Central memory CD8-positive, alpha-beta T cell (primary cell): ENCODE measurements around the gene MYO1D.

Experiments
- ATAC-seq: fragments of 150-1000 bp; cut with Tn5 transposase; replicated peaks from 2 replicates; pipeline ENCODE4 v1.10.0; 2022; ENCODE audit warnings: mild to moderate bottlenecking, moderate FRiP score, moderate number of reproducible peaks; ENCODE audit not compliant: poor library complexity, severe bottlenecking; ENCODE audit errors: extremely low read depth
- DNase-seq, 2 donors: peaks; one replicate each; pipeline ENCODE4 v3.0.0; 2021; ENCODE audit warnings: low spot score in 2 of 2
- H3K27ac Mint-ChIP-seq: one replicate; pipeline ENCODE4 v1.8.0; 2022; ENCODE audit warnings: low read depth, mild to moderate bottlenecking, moderate library complexity, mixed read lengths
- H3K27me3 Mint-ChIP-seq: one replicate; pipeline ENCODE4 v1.8.0; 2022; ENCODE audit warnings: mixed read lengths
- H3K36me3 Mint-ChIP-seq: one replicate; pipeline ENCODE4 v1.8.0; 2022; ENCODE audit warnings: mild to moderate bottlenecking, moderate library complexity, mixed read lengths; ENCODE audit not compliant: insufficient read depth
- H3K4me1 Mint-ChIP-seq: one replicate; pipeline ENCODE4 v1.8.0; 2022; ENCODE audit warnings: mixed read lengths
- H3K4me3 Mint-ChIP-seq: one replicate; pipeline ENCODE4 v1.8.0; 2022; ENCODE audit warnings: mild to moderate bottlenecking, moderate library complexity, mixed read lengths
- H3K9me3 Mint-ChIP-seq: one replicate; pipeline ENCODE4 v1.8.0; 2022; ENCODE audit warnings: mixed read lengths

Gene MYO1D

DNA sequence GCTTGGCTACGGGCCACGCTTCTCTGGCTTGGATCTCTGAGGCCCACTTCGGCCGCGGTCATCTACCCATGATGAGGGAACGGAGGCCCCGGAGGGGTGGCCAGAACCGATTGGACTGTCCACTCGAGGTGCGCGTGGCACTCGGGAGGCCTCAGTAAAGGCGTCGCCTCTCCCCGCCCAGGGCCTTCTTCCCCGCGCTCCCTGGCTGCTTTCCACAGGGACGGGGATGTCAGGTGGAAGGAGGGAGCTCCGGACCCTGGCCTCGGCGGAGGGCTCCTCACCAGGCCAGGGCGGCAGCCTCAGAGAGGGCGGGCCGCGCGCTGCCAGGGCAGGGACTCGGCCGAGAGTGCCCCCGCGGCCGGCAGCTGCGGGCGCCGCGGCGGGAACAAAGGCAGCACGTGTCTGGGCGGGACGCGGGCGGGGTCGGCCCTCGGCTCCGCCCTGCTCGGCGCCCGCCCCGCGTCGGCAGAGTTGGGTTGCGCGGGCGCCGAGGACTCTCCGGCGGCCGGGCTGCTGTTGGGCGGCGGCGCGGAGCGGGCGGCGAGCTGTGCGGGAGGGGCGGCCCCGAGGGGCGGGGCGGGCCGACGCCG lies 390.7 kb downstream of the MYO1D start:
- peaks cover 33% of the 10 kb centered on the region for H3K36me3 Mint-ChIP-seq
- peaks cover 43% of the 10 kb centered on the region for H3K4me1 Mint-ChIP-seq
- peak; percentile 48 to 51 for DNase-seq
- peak overlapping the region; percentile 65 for H3K27ac Mint-ChIP-seq
- no peaks in the 10 kb centered on the region for H3K27me3 Mint-ChIP-seq
- peak; percentile 81 for ATAC-seq
- H3K9me3 Mint-ChIP-seq: no peaks in the 10 kb centered on the region
- peak overlapping the region; percentile 79 for H3K4me3 Mint-ChIP-seq

DNA sequence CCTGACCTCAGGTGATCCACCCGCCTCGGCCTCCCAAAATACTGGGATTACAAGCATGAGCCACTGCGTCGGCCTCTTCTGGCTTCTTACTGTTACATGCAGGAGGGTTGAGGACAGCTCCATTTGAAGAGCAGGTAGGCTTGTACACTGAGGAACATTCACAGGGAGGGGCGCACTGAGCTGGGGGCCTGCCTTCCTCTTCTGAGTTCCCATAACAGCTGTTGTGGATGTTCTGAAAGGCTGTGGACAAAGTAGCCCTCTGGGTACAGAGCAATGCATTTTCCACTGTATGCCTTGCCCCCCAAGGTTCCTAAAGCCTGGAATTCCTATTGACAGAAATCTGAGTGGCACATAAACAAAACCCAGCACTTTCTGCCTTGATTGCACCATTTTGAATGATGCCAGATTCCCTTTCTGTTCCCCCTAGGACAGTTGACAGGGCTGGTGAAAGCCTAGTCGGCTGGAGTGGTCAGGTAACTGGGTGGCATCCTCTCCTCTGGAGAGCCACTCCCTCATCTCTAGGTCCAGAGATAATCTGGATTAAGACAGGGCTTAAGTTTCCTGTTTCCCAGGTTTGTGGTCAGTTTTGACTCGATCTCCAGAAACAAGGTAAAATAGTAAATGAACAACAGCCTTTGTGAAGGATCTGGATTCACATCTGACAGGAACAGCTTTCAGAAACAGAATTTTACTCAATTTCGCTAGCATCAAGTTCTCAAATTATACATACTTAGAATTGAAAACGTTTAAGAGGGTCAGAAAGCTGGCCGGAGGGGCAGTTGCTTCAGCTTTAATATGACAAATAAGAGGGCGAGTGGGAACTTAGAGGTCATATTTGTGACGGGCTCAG lies 391.4 kb downstream of the MYO1D start:
- H3K27ac Mint-ChIP-seq: peak overlapping the region; percentile 65
- ATAC-seq (no peak), DNase-seq (no peak)
- H3K27me3 Mint-ChIP-seq: no peaks in the 10 kb centered on the region
- peaks cover 37% of the 10 kb centered on the region for H3K4me1 Mint-ChIP-seq
- H3K36me3 Mint-ChIP-seq: peaks cover 36% of the 10 kb centered on the region
- H3K9me3 Mint-ChIP-seq: no peaks in the 10 kb centered on the region
- H3K4me3 Mint-ChIP-seq: peak overlapping the region; percentile 79

DNA sequence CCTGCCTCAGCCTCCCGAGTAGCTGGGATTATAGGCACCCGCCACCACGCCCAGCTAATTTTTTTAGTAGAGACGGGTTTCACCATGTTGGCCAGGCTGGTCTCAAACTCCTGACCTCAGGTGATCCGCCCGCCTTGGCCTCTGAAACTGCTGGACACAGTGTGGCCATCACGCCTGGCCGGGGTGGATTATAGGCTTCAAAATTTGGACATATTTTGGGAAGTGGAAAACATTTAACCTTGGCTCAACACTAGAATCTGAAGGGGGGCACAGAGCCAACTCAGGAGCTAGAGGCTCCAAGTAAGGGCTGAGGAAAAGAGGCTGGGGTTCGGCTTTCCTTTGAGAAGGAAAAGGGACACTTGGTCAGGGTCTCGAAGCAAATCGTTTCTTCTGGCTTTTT lies 392.3 kb downstream of the MYO1D start:
- no peak for DNase-seq
- no peaks in the 10 kb centered on the region for H3K27me3 Mint-ChIP-seq
- no peaks in the 10 kb centered on the region for H3K9me3 Mint-ChIP-seq
- no peak for ATAC-seq
- peaks cover 43% of the 10 kb centered on the region for H3K36me3 Mint-ChIP-seq
- H3K27ac Mint-ChIP-seq: no peak overlapping the region
- H3K4me1 Mint-ChIP-seq: peaks cover 29% of the 10 kb centered on the region
- no peak overlapping the region for H3K4me3 Mint-ChIP-seq

DNA sequence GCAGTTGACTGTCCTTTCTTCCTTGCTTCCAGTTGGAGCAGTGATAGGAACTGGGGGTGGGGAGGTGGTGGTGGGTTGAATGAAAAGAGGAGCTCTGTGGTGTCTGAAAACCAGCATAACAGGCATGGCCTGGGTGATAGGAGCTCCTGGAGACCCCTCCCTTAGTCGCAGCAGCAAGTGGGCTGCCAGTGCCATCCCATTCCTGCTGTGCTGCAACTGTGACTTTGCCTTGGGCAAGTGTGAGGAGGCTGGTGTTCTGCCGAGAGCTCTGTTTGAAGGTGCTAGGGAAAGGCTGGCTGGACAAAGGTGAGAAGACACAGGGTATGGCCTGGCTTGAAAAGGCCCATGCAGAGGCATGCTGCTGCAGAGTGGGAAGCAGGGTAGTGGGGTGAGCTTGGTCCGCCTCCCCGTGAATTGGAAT lies 392.9 kb downstream of the MYO1D start:
- H3K4me1 Mint-ChIP-seq: peaks cover 23% of the 10 kb centered on the region
- H3K27ac Mint-ChIP-seq: no peak overlapping the region
- H3K36me3 Mint-ChIP-seq: peaks cover 43% of the 10 kb centered on the region
- DNase-seq (no peak), ATAC-seq (no peak)
- H3K4me3 Mint-ChIP-seq: no peak overlapping the region
- no peaks in the 10 kb centered on the region for H3K27me3 Mint-ChIP-seq
- no peaks in the 10 kb centered on the region for H3K9me3 Mint-ChIP-seq

DNA sequence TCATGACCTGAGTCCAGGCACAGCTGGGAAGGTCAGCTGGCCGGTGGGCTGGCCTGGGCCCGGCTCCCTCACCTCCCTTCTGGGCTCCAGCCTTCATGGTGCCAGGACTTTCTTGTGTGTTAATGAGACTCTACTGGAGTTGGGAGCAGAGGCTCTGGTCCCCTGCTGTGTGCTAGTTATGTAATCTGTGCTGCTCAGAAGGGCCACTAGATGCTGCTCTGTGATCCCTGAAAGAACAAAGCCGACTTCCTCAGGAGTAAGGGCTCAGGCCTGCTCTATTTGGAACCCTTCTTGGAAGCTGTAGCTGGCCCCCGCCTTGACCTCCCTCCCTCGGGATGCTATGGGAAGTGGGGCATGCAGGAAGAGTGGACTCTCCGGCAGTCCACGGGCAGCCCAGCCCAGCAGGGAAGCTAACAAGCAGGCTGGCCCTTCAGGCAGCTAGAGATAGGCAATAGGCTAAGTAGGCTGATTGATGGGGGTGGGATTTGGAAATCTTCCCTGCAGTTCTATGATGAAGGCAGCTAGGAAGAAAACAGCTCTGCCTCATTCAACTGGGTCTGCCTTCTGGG lies 393.4 kb downstream of the MYO1D start:
- H3K9me3 Mint-ChIP-seq: no peaks in the 10 kb centered on the region
- H3K27me3 Mint-ChIP-seq: no peaks in the 10 kb centered on the region
- no peak for ATAC-seq
- peak in 1 of 2 donors; percentile 35 for DNase-seq
- H3K4me3 Mint-ChIP-seq: peak overlapping the region; percentile 31
- peaks cover 18% of the 10 kb centered on the region for H3K4me1 Mint-ChIP-seq
- peaks cover 43% of the 10 kb centered on the region for H3K36me3 Mint-ChIP-seq
- H3K27ac Mint-ChIP-seq: peak overlapping the region; percentile 70

DNA sequence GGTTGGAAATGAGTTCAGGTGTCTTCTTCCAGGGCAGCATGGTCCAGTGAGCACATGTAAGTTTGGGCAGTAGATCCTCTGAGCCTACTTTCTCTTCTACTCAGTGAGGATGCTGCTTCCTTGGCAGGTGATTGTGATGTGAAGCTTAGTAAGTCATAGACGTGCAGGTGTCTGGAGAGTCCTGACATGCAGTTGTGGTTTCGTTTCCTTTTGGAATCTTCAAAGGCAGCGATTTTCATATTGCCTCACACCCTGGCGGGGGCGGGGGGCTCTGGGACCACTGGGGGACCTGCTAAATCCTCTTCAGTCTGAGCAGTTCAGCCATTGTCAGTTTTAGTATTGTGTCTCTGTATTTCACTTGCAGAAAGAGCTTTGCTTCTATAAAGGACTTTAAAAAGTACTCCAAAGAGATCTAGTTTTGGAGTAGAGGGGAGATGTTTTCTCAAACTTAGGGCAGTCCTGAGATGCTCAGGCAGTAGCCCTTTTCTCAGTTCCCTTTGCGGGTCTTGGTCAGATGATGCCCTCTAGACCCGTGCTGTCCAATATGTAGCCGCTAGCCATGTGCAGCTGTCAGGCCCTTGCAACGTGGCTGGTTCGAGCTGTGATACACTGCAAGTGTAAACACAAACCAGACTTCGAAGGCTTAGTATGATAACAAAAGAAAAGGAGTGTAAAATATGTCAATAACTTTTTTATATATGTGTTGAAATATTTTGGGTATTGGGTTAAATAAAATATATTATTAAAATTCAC lies 394.2 kb downstream of the MYO1D start:
- Mint-ChIP-seq H3K36me3 (peaks cover 47% of the 10 kb centered on the region), H3K27ac (peak overlapping the region; percentile 77), H3K9me3 (no peaks in the 10 kb centered on the region), H3K27me3 (no peaks in the 10 kb centered on the region), H3K4me3 (no peak overlapping the region), H3K4me1 (peaks cover 10% of the 10 kb centered on the region)
- ATAC-seq (no peak), DNase-seq (no peak)

DNA sequence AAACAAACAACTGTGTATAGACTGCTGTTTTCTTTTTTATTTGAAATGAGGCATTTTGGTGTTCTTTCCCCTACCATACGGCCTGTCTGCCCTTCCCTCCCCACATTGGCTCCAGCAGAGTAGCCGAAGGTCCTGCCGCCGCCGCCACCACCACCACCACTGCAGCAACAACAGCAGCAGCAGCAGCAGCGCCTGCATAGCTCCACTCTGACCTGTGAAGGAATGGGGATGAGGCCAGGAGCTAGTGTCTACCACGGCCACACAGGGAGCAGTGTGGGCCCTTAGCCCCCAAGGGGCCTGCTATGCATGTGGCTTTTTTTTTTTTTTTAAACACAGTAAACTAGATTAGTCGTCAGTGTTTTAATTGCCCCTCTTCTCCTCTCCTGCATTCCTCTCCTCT lies 395.7 kb downstream of the MYO1D start:
- ATAC-seq: no peak
- H3K36me3 Mint-ChIP-seq: peaks cover 57% of the 10 kb centered on the region

DNA sequence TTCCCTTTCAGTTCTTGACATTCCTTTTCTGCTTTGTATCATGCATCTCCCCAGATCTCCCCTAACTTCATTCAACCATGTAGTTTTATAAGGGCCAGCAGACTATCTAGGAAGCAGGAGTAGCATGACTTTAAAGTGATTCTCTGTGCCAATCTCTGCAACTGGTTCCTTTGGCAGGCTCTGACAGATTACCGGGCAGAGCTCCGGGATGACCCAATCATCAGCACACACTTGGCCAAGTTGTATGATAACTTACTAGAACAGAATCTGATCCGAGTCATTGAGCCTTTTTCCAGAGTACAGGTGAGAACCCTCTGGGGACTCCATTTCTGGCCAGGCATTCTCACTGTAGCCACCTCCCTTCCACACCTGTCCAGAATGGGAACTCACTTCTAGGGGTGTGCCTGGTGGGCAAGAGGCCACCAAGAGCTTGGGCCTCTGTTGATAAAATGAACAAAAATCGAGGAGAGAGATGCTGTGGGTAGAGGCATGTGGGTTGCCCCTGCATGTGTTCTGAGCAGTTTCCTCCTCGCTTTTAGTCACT lies 397.8 kb downstream of the MYO1D start:
- Mint-ChIP-seq H3K9me3 (no peaks in the 10 kb centered on the region), H3K4me3 (no peak overlapping the region), H3K36me3 (peaks cover 74% of the 10 kb centered on the region), H3K4me1 (peaks cover 3% of the 10 kb centered on the region), H3K27ac (no peak overlapping the region), H3K27me3 (no peaks in the 10 kb centered on the region)
- DNase-seq (no peak), ATAC-seq (no peak)

More for the DNA sequence above, 395.7 kb downstream of the MYO1D start:
- Mint-ChIP-seq H3K27me3 (no peaks in the 10 kb centered on the region), H3K9me3 (no peaks in the 10 kb centered on the region), H3K27ac (peak overlapping the region; percentile 77), H3K4me3 (no peak overlapping the region), H3K4me1 (peaks cover 6% of the 10 kb centered on the region)
- DNase-seq: no peak

DNA sequence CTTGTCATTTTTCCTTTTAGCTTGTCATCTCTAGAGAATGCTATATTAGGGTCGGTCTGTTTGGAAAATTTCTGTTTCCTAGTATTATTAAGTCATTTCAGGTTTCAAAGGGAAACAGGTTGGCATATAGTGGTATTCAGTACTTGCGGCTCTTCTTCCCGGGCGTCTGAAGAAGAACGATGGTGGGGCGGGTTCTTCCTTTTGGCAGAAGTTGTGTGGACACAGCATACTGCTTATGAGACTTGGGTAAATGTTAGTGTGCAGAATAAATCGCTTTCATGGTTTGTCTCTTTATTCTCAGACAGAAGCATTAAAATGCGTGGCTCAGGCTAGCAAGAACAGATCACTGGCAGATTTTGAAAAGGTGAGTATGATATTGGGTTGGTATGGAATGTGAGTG lies 399.7 kb downstream of the MYO1D start:
- Mint-ChIP-seq H3K4me1 (no peaks in the 10 kb centered on the region), H3K27ac (no peak overlapping the region), H3K9me3 (no peaks in the 10 kb centered on the region), H3K27me3 (no peaks in the 10 kb centered on the region), H3K4me3 (no peak overlapping the region), H3K36me3 (peaks cover 77% of the 10 kb centered on the region)
- DNase-seq (no peak), ATAC-seq (no peak)

DNA sequence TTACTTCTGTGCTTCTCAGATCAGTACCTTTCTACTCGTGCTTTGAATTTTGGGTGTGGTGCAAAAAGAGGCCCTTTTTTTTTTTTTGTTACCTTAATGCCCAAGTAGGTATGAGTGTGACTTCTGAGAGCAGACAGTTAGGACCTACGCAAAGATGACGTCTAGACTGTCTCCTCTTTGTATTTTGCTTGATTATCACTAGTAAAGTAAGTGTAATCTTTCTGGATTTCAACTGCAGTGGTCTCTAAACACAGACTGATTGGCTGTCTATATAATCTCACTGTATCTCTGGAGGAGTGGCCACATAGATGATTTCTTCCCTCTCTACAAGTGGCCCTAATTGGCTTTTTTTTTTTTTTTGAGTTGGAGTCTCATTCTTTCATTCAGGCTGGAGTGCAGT lies 401.7 kb downstream of the MYO1D start:
- no peak for ATAC-seq
- Mint-ChIP-seq H3K36me3 (peaks cover 79% of the 10 kb centered on the region), H3K27ac (no peak overlapping the region), H3K4me3 (no peak overlapping the region), H3K9me3 (no peaks in the 10 kb centered on the region), H3K4me1 (no peaks in the 10 kb centered on the region), H3K27me3 (no peaks in the 10 kb centered on the region)
- DNase-seq: no peak

DNA sequence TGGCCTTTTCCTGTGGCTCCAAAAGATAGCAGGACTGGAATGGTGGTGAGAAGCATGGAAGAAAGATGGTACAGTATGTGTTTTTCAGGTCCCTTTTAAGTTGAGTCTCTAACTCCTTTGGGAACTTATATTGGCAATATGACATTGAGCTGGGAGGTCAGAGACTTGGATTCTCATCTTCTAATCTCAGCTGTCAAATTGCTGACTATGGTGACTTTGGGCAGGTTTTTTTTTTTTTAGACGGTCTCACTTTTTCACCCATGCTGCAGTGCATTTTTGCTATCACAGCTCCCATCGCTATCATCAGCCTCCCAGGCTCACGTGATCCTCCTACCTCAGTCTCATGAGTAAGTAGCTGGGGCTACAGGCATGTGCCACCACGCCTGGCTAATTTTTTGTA lies 405.3 kb downstream of the MYO1D start:
- no peaks in the 10 kb centered on the region for H3K27me3 Mint-ChIP-seq
- no peaks in the 10 kb centered on the region for H3K9me3 Mint-ChIP-seq
- ATAC-seq (no peak), DNase-seq (no peak)
- H3K4me1 Mint-ChIP-seq: peaks cover 10% of the 10 kb centered on the region
- no peak overlapping the region for H3K4me3 Mint-ChIP-seq
- H3K27ac Mint-ChIP-seq: no peak overlapping the region
- peaks cover 78% of the 10 kb centered on the region for H3K36me3 Mint-ChIP-seq

DNA sequence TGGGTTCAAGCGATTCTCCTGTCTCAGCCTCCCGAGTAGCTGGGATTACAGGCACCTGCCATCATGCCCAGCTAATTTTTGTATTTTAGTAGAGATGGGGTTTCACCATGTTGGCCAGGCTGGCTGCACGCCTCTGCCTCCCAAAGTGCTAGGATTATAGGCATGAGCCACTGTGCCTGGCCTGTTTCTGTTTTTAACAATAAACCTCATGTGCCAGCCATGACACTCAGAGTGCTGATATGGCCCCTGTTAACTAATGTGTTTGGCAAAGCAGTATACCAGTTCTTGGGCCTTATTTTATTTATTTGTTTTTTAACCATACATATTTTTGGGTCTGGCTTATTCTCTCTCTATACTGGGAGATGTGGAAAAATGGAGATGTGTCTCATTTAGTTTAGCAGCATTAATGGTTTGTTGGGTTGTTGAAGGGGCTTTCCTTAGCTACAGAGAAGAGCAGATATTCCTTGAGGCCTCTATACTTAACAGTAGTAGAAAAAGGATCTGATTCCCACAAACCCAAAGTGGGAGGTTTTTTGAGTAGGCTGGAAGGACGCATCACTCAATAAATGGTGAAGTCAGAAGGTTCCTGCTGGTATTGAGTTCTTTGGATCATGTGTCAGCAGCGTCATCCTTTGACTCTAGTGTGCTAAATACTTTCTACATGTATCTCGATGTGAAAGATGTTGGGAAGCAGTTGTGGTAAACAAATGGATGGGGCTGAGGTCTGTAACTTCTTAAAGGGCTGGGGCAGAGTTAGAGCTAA lies 406.3 kb downstream of the MYO1D start:
- no peaks in the 10 kb centered on the region for H3K9me3 Mint-ChIP-seq
- H3K27ac Mint-ChIP-seq: peak overlapping the region; percentile 40
- ATAC-seq: no peak
- H3K4me3 Mint-ChIP-seq: no peak overlapping the region
- DNase-seq: no peak
- no peaks in the 10 kb centered on the region for H3K27me3 Mint-ChIP-seq
- peaks cover 80% of the 10 kb centered on the region for H3K36me3 Mint-ChIP-seq
- H3K4me1 Mint-ChIP-seq: peaks cover 10% of the 10 kb centered on the region
